Measurements from ENCODE around the gene WDR31. TPM values are rescaled to one million over a fixed set of nuclear protein-coding genes. Genes with fewer than 3 reads are reported as not detected.

WDR31 gene
- total RNA-seq, 2 experiments from 2014 or later = 0.47 to 0.92 TPM

GRCh38 chr9:113349445-113350094, 9.5 kb upstream of the WDR31 start, which contains the start of gene BSPRY:
TSS of gene BSPRY (plus strand) at chr9:113349541. CDS start at chr9:113349580, 39 bp downstream.
- peak; percentile 71 for ATAC-seq
- POLR2A ChIA-PET = interaction anchor here (0.5 to 2.3 kb wide), 5 partner anchors 9 to 632 kb away, joined by 3 to 14 read pairs (median 8); partner anchors contain the start of genes ALAD, C9orf43, CDC26 and INIP
- peak; percentile 58 for DNase-seq
- no peaks in the 10 kb centered on the region for H3K27me3 Mint-ChIP-seq (ENCODE audit: low read depth)
- no peaks in the 10 kb centered on the region for H3K36me3 Mint-ChIP-seq (ENCODE audit: low read depth)
- no peaks in the 10 kb centered on the region for H3K9me3 Mint-ChIP-seq (ENCODE audit: insufficient read depth)
- peak within 1 kb of the TSS; percentile 63 for H3K27ac Mint-ChIP-seq
- CTCF ChIA-PET = interaction anchor here (1.1 to 3.7 kb wide), 5 partner anchors 9 to 242 kb away, joined by 3 to 16 read pairs (median 8); partner anchors contain the start of genes ALAD and WDR31
- H3K4me3 Mint-ChIP-seq = peak within 1 kb of the TSS; percentile 78
- peaks cover 30% of the 10 kb centered on the region for H3K4me1 Mint-ChIP-seq (ENCODE audit: low read depth)

- Mint-ChIP-seq H3K27me3 (ENCODE audit: low read depth) (no peaks in the 10 kb centered on the region), H3K27ac (peak overlapping the region; percentile 63), H3K4me1 (ENCODE audit: low read depth) (peaks cover 30% of the 10 kb centered on the region), H3K9me3 (ENCODE audit: insufficient read depth) (no peaks in the 10 kb centered on the region), H3K4me3 (peak overlapping the region; percentile 77), H3K36me3 (ENCODE audit: low read depth) (no peaks in the 10 kb centered on the region)
- CTCF ChIA-PET = interaction anchor here (1.0 to 3.7 kb wide), 4 partner anchors 9 to 309 kb away, joined by 3 to 16 read pairs (median 6); partner anchors contain the start of gene WDR31
- POLR2A ChIA-PET = interaction anchor here (0.5 to 2.3 kb wide), 4 partner anchors 16 to 631 kb away, joined by 3 to 8 read pairs (median 6); partner anchors contain the start of genes ALAD, CDC26, INIP and PRPF4
- DNase-seq (no peak), ATAC-seq (no peak)
These were observed 9.0 kb upstream of the WDR31 start for GRCh38 chr9:113349066-113349444.

GRCh38 chr9:113348437-113348836, 8.4 kb upstream of the WDR31 start:
- ChIA-PET CTCF (interaction anchor here (1.0 to 3.7 kb wide), 4 partner anchors 8 to 309 kb away, joined by 3 to 16 read pairs (median 6); partner anchors contain the start of genes CDC26, PRPF4 and WDR31), POLR2A (interaction anchor here (0.6 to 2.3 kb wide), 3 partner anchors 16 to 73 kb away, joined by 3 to 7 read pairs (median 5); partner anchors contain the start of genes C9orf43, CDC26, POLE3 and PRPF4)
- DNase-seq (no peak), ATAC-seq (no peak)
- Mint-ChIP-seq H3K4me1 (ENCODE audit: low read depth) (peaks cover 33% of the 10 kb centered on the region), H3K27ac (no peak overlapping the region), H3K9me3 (ENCODE audit: insufficient read depth) (no peaks in the 10 kb centered on the region), H3K4me3 (no peak overlapping the region), H3K27me3 (ENCODE audit: low read depth) (no peaks in the 10 kb centered on the region), H3K36me3 (ENCODE audit: low read depth) (no peaks in the 10 kb centered on the region)

GRCh38 chr9:113345671-113346070, 5.6 kb upstream of the WDR31 start:
- H3K9me3 Mint-ChIP-seq (ENCODE audit: insufficient read depth) = no peaks in the 10 kb centered on the region
- peaks cover 35% of the 10 kb centered on the region for H3K4me1 Mint-ChIP-seq (ENCODE audit: low read depth)
- CTCF ChIA-PET = interaction anchor here (1.4 to 1.5 kb wide), 2 partner anchors 71 to 72 kb away, joined by 3 read pairs; no protein-coding TSS in a partner anchor
- H3K36me3 Mint-ChIP-seq (ENCODE audit: low read depth) = no peaks in the 10 kb centered on the region
- H3K4me3 Mint-ChIP-seq = no peak overlapping the region
- ATAC-seq (no peak), DNase-seq (no peak)
- H3K27me3 Mint-ChIP-seq (ENCODE audit: low read depth) = no peaks in the 10 kb centered on the region
- POLR2A ChIA-PET = no interaction called here
- H3K27ac Mint-ChIP-seq = no peak overlapping the region

- Mint-ChIP-seq H3K27ac (no peak overlapping the region), H3K4me1 (ENCODE audit: low read depth) (peaks cover 35% of the 10 kb centered on the region), H3K27me3 (ENCODE audit: low read depth) (no peaks in the 10 kb centered on the region), H3K4me3 (no peak overlapping the region), H3K9me3 (ENCODE audit: insufficient read depth) (no peaks in the 10 kb centered on the region), H3K36me3 (ENCODE audit: low read depth) (no peaks in the 10 kb centered on the region)
- POLR2A ChIA-PET = no interaction called here
- DNase-seq (no peak), ATAC-seq (no peak)
- CTCF ChIA-PET = interaction anchor here (1.5 kb wide), 1 partner anchor 71 kb away, joined by 3 read pairs; no protein-coding TSS in a partner anchor
These were observed 5.1 kb upstream of the WDR31 start for GRCh38 chr9:113345190-113345589.

GRCh38 chr9:113343732-113344231, 3.7 kb upstream of the WDR31 start:
- CTCF ChIA-PET = interaction anchor here (1.5 kb wide), 1 partner anchor 70 kb away, joined by 3 read pairs; no protein-coding TSS in a partner anchor
- Mint-ChIP-seq H3K9me3 (ENCODE audit: insufficient read depth) (no peaks in the 10 kb centered on the region), H3K27me3 (ENCODE audit: low read depth) (no peaks in the 10 kb centered on the region), H3K36me3 (ENCODE audit: low read depth) (no peaks in the 10 kb centered on the region), H3K4me3 (no peak overlapping the region), H3K27ac (no peak overlapping the region), H3K4me1 (ENCODE audit: low read depth) (peaks cover 34% of the 10 kb centered on the region)
- POLR2A ChIA-PET = no interaction called here
- no peak for DNase-seq
- no peak for ATAC-seq

GRCh38 chr9:113341712-113342410, 1.8 kb upstream of the WDR31 start:
- Mint-ChIP-seq H3K36me3 (ENCODE audit: low read depth) (no peaks in the 10 kb centered on the region), H3K4me3 (no peak overlapping the region), H3K4me1 (ENCODE audit: low read depth) (peaks cover 31% of the 10 kb centered on the region), H3K27me3 (ENCODE audit: low read depth) (peaks cover 2% of the 10 kb centered on the region), H3K27ac (no peak overlapping the region), H3K9me3 (ENCODE audit: insufficient read depth) (no peaks in the 10 kb centered on the region)
- DNase-seq = no peak
- CTCF ChIA-PET = interaction anchor here (1.1 to 1.9 kb wide), 3 partner anchors 9 to 68 kb away, joined by 3 to 14 read pairs (median 5); partner anchors contain the start of genes C9orf43, CDC26, POLE3 and PRPF4
- POLR2A ChIA-PET = interaction anchor here (0.7 to 2.8 kb wide), 2 partner anchors 9 to 67 kb away, joined by 4 to 13 read pairs; partner anchors contain the start of genes BSPRY, CDC26 and PRPF4
- no peak for ATAC-seq

- DNase-seq = no peak
- CTCF ChIA-PET = no interaction called here
- H3K27ac Mint-ChIP-seq = no peak overlapping the region
- POLR2A ChIA-PET = no interaction called here
- peaks cover 36% of the 10 kb centered on the region for H3K4me1 Mint-ChIP-seq (ENCODE audit: low read depth)
- H3K27me3 Mint-ChIP-seq (ENCODE audit: low read depth) = peaks cover 2% of the 10 kb centered on the region
- no peaks in the 10 kb centered on the region for H3K36me3 Mint-ChIP-seq (ENCODE audit: low read depth)
- no peak overlapping the region for H3K4me3 Mint-ChIP-seq
- H3K9me3 Mint-ChIP-seq (ENCODE audit: insufficient read depth) = no peaks in the 10 kb centered on the region
- ATAC-seq = no peak
These were observed 2.4 kb downstream of the WDR31 start for GRCh38 chr9:113337714-113338113.

- DNase-seq (no peak), ATAC-seq (no peak)
- POLR2A ChIA-PET = no interaction called here
- H3K9me3 Mint-ChIP-seq (ENCODE audit: insufficient read depth) = no peaks in the 10 kb centered on the region
- no peak overlapping the region for H3K4me3 Mint-ChIP-seq
- no peaks in the 10 kb centered on the region for H3K27me3 Mint-ChIP-seq (ENCODE audit: low read depth)
- H3K36me3 Mint-ChIP-seq (ENCODE audit: low read depth) = no peaks in the 10 kb centered on the region
- H3K4me1 Mint-ChIP-seq (ENCODE audit: low read depth) = peaks cover 12% of the 10 kb centered on the region
- no peak overlapping the region for H3K27ac Mint-ChIP-seq
- CTCF ChIA-PET = no interaction called here
These were observed 8.3 kb downstream of the WDR31 start for GRCh38 chr9:113331780-113332179.

GRCh38 chr9:113328045-113328782, 11.9 kb downstream of the WDR31 start:
- CTCF ChIA-PET = interaction anchor here (0.6 kb wide), 1 partner anchor 44 kb away, joined by 3 read pairs; no protein-coding TSS in a partner anchor
- H3K9me3 Mint-ChIP-seq (ENCODE audit: insufficient read depth) = no peaks in the 10 kb centered on the region
- no peak for DNase-seq
- POLR2A ChIA-PET = interaction anchor here (0.6 kb wide), 1 partner anchor 238 kb away, joined by 3 read pairs; no protein-coding TSS in a partner anchor
- H3K4me3 Mint-ChIP-seq = no peak overlapping the region
- H3K4me1 Mint-ChIP-seq (ENCODE audit: low read depth) = no peaks in the 10 kb centered on the region
- ATAC-seq = no peak
- no peaks in the 10 kb centered on the region for H3K36me3 Mint-ChIP-seq (ENCODE audit: low read depth)
- no peaks in the 10 kb centered on the region for H3K27me3 Mint-ChIP-seq (ENCODE audit: low read depth)
- H3K27ac Mint-ChIP-seq = no peak overlapping the region

GRCh38 chr9:113326230-113326629, 13.8 kb downstream of the WDR31 start:
- POLR2A ChIA-PET = interaction anchor here (0.6 to 0.7 kb wide), 3 partner anchors 9 to 592 kb away, joined by 3 to 6 read pairs (median 3); no protein-coding TSS in a partner anchor
- DNase-seq (no peak), ATAC-seq (no peak)
- no peak overlapping the region for H3K4me3 Mint-ChIP-seq
- CTCF ChIA-PET = interaction anchor here (0.7 kb wide), 1 partner anchor 75 kb away, joined by 3 read pairs; the partner anchor contains the start of gene ALAD
- H3K27me3 Mint-ChIP-seq (ENCODE audit: low read depth) = no peaks in the 10 kb centered on the region
- no peaks in the 10 kb centered on the region for H3K4me1 Mint-ChIP-seq (ENCODE audit: low read depth)
- H3K27ac Mint-ChIP-seq = no peak overlapping the region
- no peaks in the 10 kb centered on the region for H3K9me3 Mint-ChIP-seq (ENCODE audit: insufficient read depth)
- H3K36me3 Mint-ChIP-seq (ENCODE audit: low read depth) = no peaks in the 10 kb centered on the region

Measured in activated CD8-positive, alpha-beta T cell treated with anti-CD3 and anti-CD28 coated beads, Interleukin-2, amount 10 ng/mL, durations not matched to agents 7 days and 5 days (primary cell).